GOT3 (cell line): ENCODE measurements around the gene SPATA3.
"Not testable (repeated sequence)": the region's sequence is repeated elsewhere in the genome, so short reads cannot be mapped to it uniquely, and the experiment has no call there.

Experiments
- DNase-seq: peaks from one replicate; lab custom pipeline; 2025; ENCODE audit warnings: mixed read lengths; lab: John Stamatoyannopoulos, UW

Gene SPATA3

GRCh38 chr2:230995821-230996220 lies at the start of gene SPATA3:
TSS of gene SPATA3 (plus strand) at chr2:230996121. CDS start at chr2:230996234, 113 bp downstream.
- no peak for DNase-seq

- no peak for DNase-seq
Observed at GRCh38 chr2:230946429-230947234, 49.3 kb upstream of the SPATA3 start.

- no peak for DNase-seq
Observed at GRCh38 chr2:230947235-230947576, 48.7 kb upstream of the SPATA3 start.

GRCh38 chr2:230947908-230948365 lies 48.0 kb upstream of the SPATA3 start:
- no peak for DNase-seq

GRCh38 chr2:230949966-230950873 lies 45.7 kb upstream of the SPATA3 start:
- DNase-seq, result no peak

- DNase-seq, result no peak
Observed at GRCh38 chr2:230950874-230951339, 45.0 kb upstream of the SPATA3 start.

GRCh38 chr2:230951396-230951795 lies 44.5 kb upstream of the SPATA3 start:
- DNase-seq, result no peak

GRCh38 chr2:230952226-230952956 lies 43.5 kb upstream of the SPATA3 start:
- DNase-seq, result no peak

- no peak for DNase-seq
Observed at GRCh38 chr2:230953845-230954244, 42.1 kb upstream of the SPATA3 start.

- DNase-seq, result no peak
Observed at GRCh38 chr2:230954746-230955145, 41.2 kb upstream of the SPATA3 start.

- DNase-seq, result no peak
Observed at GRCh38 chr2:230955163-230955737, 40.7 kb upstream of the SPATA3 start.

- no peak for DNase-seq
Observed at GRCh38 chr2:230956827-230957755, 38.8 kb upstream of the SPATA3 start.

GRCh38 chr2:230957756-230958391 lies 38.0 kb upstream of the SPATA3 start:
- DNase-seq, result no peak

- DNase-seq, result no peak
Observed at GRCh38 chr2:230958820-230959756, 36.8 kb upstream of the SPATA3 start.

- DNase-seq, result no peak
Observed at GRCh38 chr2:230960026-230960425, 35.9 kb upstream of the SPATA3 start.

- DNase-seq, result no peak
Observed at GRCh38 chr2:230961091-230961491, 34.8 kb upstream of the SPATA3 start.

GRCh38 chr2:230964136-230964730 lies 31.7 kb upstream of the SPATA3 start:
- no peak for DNase-seq

GRCh38 chr2:230967113-230967512 lies 28.8 kb upstream of the SPATA3 start:
- no peak for DNase-seq

- not testable (repeated sequence) for DNase-seq
Observed at GRCh38 chr2:230968314-230968713, 27.6 kb upstream of the SPATA3 start.
